Endothelial cell of umbilical vein (primary cell): ENCODE data around the gene SH3BP5. TPM values are rescaled to one million over a fixed set of nuclear protein-coding genes. Genes with fewer than 3 reads are reported as not detected.
A peak's percentile ranks its signal among the peaks of the same experiment; 100 is the strongest.

Experiments used
- BruUV-seq: library from RNA; stranded (reverse); fragments of 400-500 nt; replicated peaks from 2 replicates; lab custom pipeline; 2021; lab: Mats Ljungman, UMichigan
- CTCF ChIA-PET: fragments of 300-600, 350-600 bp; sonication (Branson Sonifier 250); formaldehyde crosslinking; loops from one replicate; lab custom pipeline; 2021; ENCODE audit warnings: antibody characterized with exemption, inconsistent platforms; lab: Charles Lee
- POLR2A ChIA-PET: fragments of 300-600, 350-600 bp; sonication (Branson Sonifier 250); formaldehyde crosslinking; loops from one replicate; lab custom pipeline; 2021; ENCODE audit warnings: antibody characterized with exemption, inconsistent platforms; lab: Charles Lee
- DNase-seq: peaks from one replicate; pipeline ENCODE4 v3.0.0-alpha.2; 2011; ENCODE audit warnings: low read depth, low spot score
- FAIRE-seq: peaks from 2 replicates; lab custom pipeline; 2011; peaks lifted over from hg19 to GRCh38; lab: Jason Lieb, UNC
- H2AFZ ChIP-seq: 2 replicates; pipeline ENCODE4 v1.6.0; 2012; ENCODE audit warnings: low read depth, low read length, control low read depth, inconsistent platforms
- H3K27ac ChIP-seq: 2 replicates; pipeline ENCODE4 v1.5.1; 2011; ENCODE audit warnings: low read depth, mild to moderate bottlenecking, control low read depth, low read length, moderate library complexity; ENCODE audit not compliant: insufficient read depth
- H3K27me3 ChIP-seq, 2 experiments: 2 replicates each; pipeline versions ENCODE4 v1.6.0 to v1.6.1; 2011; ENCODE audit warnings: low read length in 2 of 2, mixed read lengths in 1 of 2; ENCODE audit not compliant: control insufficient read depth in 2 of 2, insufficient read depth in 2 of 2
- H3K36me3 ChIP-seq, 2 experiments: 2 replicates in 1 of 2; 3 replicates in 1 of 2; pipeline ENCODE4 v1.5.1; 2011; ENCODE audit warnings: low read length in 2 of 2, mild to moderate bottlenecking in 1 of 2, moderate library complexity in 1 of 2; ENCODE audit not compliant: control insufficient read depth in 2 of 2, insufficient read depth in 2 of 2; ENCODE audit errors: extremely low read depth in 1 of 2
- H3K4me1 ChIP-seq: 3 replicates; pipeline ENCODE4 v1.5.1; 2011; ENCODE audit warnings: mild to moderate bottlenecking, low read length; ENCODE audit not compliant: control insufficient read depth, insufficient read depth; ENCODE audit errors: extremely low read depth
- H3K4me2 ChIP-seq: 2 replicates; pipeline ENCODE4 v1.6.1; 2011; ENCODE audit warnings: low read length, control low read depth, mixed read lengths; ENCODE audit not compliant: insufficient read depth
- H3K4me3 ChIP-seq, 3 experiments: fragments of 200-600 bp in 1 of 3; sonication (generic), shearing (Covaris generic) in 1 of 3; replicated peaks in 1 of 3; 2 replicates each; pipeline ENCODE4 v1.5.1; 2011 to 2016; ENCODE audit warnings: control low read depth in 3 of 3, low read length in 3 of 3, mild to moderate bottlenecking in 2 of 3, inconsistent platforms in 1 of 3, low read depth in 1 of 3, moderate library complexity in 1 of 3; ENCODE audit not compliant: insufficient read depth in 1 of 3
- H3K79me2 ChIP-seq: 2 replicates; pipeline ENCODE4 v1.6.0; 2012; ENCODE audit warnings: low read length, inconsistent platforms; ENCODE audit not compliant: control insufficient read depth, insufficient read depth
- H3K9ac ChIP-seq: replicated peaks from 2 replicates; pipeline ENCODE3; 2011; ENCODE audit warnings: low read length, control low read depth; ENCODE audit not compliant: insufficient read depth; ENCODE audit errors: extremely low read depth
- H3K9me1 ChIP-seq: replicated peaks from 3 replicates; pipeline ENCODE4 v1.6.0; 2011; ENCODE audit warnings: mild to moderate bottlenecking, low read length; ENCODE audit not compliant: control insufficient read depth, insufficient read depth; ENCODE audit errors: extremely low read depth
- H3K9me3 ChIP-seq: replicated peaks from 2 replicates; pipeline ENCODE4 v1.5.1; 2012; ENCODE audit warnings: low read length, inconsistent platforms; ENCODE audit not compliant: control insufficient read depth, insufficient read depth
- H4K20me1 ChIP-seq: replicated peaks from 2 replicates; pipeline ENCODE3; 2011; ENCODE audit warnings: mild to moderate bottlenecking, low read length; ENCODE audit not compliant: control insufficient read depth, insufficient read depth; ENCODE audit errors: extremely low read depth
- EZH2 ChIP-seq: IDR thresholded peaks from 2 replicates; pipeline ENCODE4 v1.6.1; 2012; ENCODE audit warnings: borderline replicate concordance, low read depth, mild to moderate bottlenecking, moderate library complexity, low read length, inconsistent platforms; ENCODE audit not compliant: severe bottlenecking
- FOS ChIP-seq: IDR thresholded peaks from 2 replicates; pipeline ENCODE4 v1.6.1; 2011; ENCODE audit warnings: mild to moderate bottlenecking, low read length, moderate library complexity, borderline replicate concordance; ENCODE audit not compliant: insufficient read depth
- GATA2 ChIP-seq: IDR thresholded peaks from 2 replicates; pipeline ENCODE4 v1.7.0; 2011; ENCODE audit warnings: low read depth, mild to moderate bottlenecking, moderate library complexity, mixed read lengths, low read length; ENCODE audit not compliant: insufficient read length, insufficient read depth
- JUN ChIP-seq: IDR thresholded peaks from 2 replicates; pipeline ENCODE4 v1.6.1; 2011; ENCODE audit warnings: borderline replicate concordance, low read depth; ENCODE audit not compliant: insufficient read length, insufficient read depth
- MYC ChIP-seq: IDR thresholded peaks from one replicate; pipeline ENCODE4 v1.6.1; 2011; ENCODE audit warnings: mild to moderate bottlenecking, low read depth, low read length
- POLR2A ChIP-seq: IDR thresholded peaks from 2 replicates; pipeline ENCODE4 v1.6.1; 2012; ENCODE audit warnings: low read depth, mild to moderate bottlenecking, control low read depth, low read length
- POLR2AphosphoS5 ChIP-seq: IDR thresholded peaks from 2 replicates; pipeline ENCODE4 v1.6.1; 2012; ENCODE audit warnings: low read depth, mild to moderate bottlenecking, control low read depth, low read length, moderate library complexity; ENCODE audit not compliant: insufficient read depth
- dilution Hi-C: fragments of 300-500 bp; cut with MboI; formaldehyde crosslinking; loops from one replicate; pipeline ENCODE4 v1.15.0; 2019; ENCODE audit warnings: low sequenced_read_pairs; ENCODE audit not compliant: extremely low pct_ligation_motif_present
- intact Hi-C: fragments of 100-400 bp; cut with micrococcal nuclease; formaldehyde crosslinking; loops from one replicate; pipeline ENCODE4 v1.10.0; 2022
- polyA plus RNA-seq, 4 experiments: library from polyadenylated mRNA; depleted of rRNA in 3 of 4; stranded (reverse) in 3 of 4; unstranded in 1 of 4; fragments of >200 nt; gene quantifications; 2 replicates each; pipeline versions ENCODE4 v1.2.1 to v1.2.3, GENCODE V29; 2011 to 2012; ENCODE audit warnings: missing spikeins in 1 of 4
- total RNA-seq: library from RNA; stranded (reverse); gene quantifications from 2 replicates; pipeline ENCODE4 v1.2.3, GENCODE V29; 2021
- TF ChIP-seq, protein P1 (sequence below), 2 donors: IDR thresholded peaks; 1 replicate in 1 of 2; 2 replicates in 1 of 2; pipeline ENCODE4 v1.5.1; 2011; ENCODE audit warnings: low read length in 2 of 2, mild to moderate bottlenecking in 2 of 2, moderate library complexity in 2 of 2, control low read depth in 1 of 2, inconsistent platforms in 1 of 2, low read depth in 1 of 2; ENCODE audit not compliant: insufficient read depth in 1 of 2; ENCODE audit errors: extremely low read depth in 1 of 2
- TF ChIP-seq, protein P2 (sequence below): IDR thresholded peaks from 2 replicates; pipeline ENCODE4 v1.6.1; 2011; ENCODE audit not compliant: insufficient read depth, insufficient read length

SH3BP5 gene
- total and polyA plus RNA-seq, 2 donors (not counting 3 experiments of a cell fraction or from before 2014, with no cell fraction given), result 35.3 to 76.3 TPM

DNA sequence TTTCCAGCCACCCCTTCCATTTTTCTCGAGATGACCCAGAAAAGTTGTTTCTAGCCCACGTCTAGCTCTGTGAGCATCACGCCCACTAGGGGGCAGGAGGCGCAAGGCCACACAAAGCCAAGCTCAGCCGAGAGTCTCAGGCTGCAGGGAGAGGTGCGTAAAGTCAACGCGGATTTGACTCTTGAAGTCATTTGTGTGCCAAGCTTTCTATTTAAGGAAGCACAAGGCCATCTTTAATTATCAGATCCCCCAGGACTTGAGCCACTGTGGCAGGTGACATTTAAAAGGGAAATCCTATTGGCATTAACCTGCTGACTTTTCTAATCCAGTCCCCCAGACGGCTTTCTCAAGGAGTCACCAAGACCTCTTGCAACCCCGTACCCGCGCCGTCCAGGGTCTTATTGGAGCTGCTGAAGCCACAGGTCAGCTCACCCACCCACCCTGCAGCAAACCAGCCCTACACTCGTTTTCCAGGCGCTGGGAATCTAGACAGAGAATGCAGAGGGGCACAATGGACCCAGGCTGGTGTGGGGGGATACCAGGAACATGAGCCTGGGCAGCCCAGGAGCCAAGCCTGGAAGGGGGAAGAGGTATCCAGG lies 64.3 kb downstream of the SH3BP5 start:
- intact Hi-C loops, result loop anchor here (1.0 to 2.0 kb wide), 6 partner anchors 61 to 289 kb away; partner anchors contain the start of genes CAPN7 and SH3BP5
- Histone ChIP-seq H2AFZ (no peak overlapping the region), H3K4me2 (no peak overlapping the region), H3K36me3 (peaks cover 0 to 18% of the 10 kb centered on the region in 2 experiments), H3K9ac (no peak overlapping the region), H3K4me3 (no peak overlapping the region), H3K4me1 (peaks cover 24% of the 10 kb centered on the region), H3K9me3 (no peaks in the 10 kb centered on the region), H3K27me3 (no peaks in the 10 kb centered on the region), H4K20me1 (no peaks in the 10 kb centered on the region), H3K79me2 (peaks cover 55% of the 10 kb centered on the region), H3K27ac (peak overlapping the region; percentile 98), H3K9me1 (no peaks in the 10 kb centered on the region)
- dilution Hi-C loops, result loop anchor here (5.0 kb wide), 1 partner anchor 104 kb away; no protein-coding TSS in a partner anchor
- CTCF ChIA-PET, result interaction anchor here (0.7 to 9.7 kb wide), 51 partner anchors 9 to 292 kb away, joined by 3 to 350 read pairs (median 6); partner anchors contain the start of genes CAPN7, RBSN and SH3BP5
- POLR2A ChIA-PET, result interaction anchor here (0.9 to 1.0 kb wide), 2 partner anchors 9 to 137 kb away, joined by 3 to 8 read pairs; no protein-coding TSS in a partner anchor
- no TSS peak for BruUV-seq
- DNase-seq (peak; percentile 79), FAIRE-seq (peak; percentile 83)
- no peak for TF ChIP-seq POLR2AphosphoS5
- TF ChIP-seq, protein P1, sequence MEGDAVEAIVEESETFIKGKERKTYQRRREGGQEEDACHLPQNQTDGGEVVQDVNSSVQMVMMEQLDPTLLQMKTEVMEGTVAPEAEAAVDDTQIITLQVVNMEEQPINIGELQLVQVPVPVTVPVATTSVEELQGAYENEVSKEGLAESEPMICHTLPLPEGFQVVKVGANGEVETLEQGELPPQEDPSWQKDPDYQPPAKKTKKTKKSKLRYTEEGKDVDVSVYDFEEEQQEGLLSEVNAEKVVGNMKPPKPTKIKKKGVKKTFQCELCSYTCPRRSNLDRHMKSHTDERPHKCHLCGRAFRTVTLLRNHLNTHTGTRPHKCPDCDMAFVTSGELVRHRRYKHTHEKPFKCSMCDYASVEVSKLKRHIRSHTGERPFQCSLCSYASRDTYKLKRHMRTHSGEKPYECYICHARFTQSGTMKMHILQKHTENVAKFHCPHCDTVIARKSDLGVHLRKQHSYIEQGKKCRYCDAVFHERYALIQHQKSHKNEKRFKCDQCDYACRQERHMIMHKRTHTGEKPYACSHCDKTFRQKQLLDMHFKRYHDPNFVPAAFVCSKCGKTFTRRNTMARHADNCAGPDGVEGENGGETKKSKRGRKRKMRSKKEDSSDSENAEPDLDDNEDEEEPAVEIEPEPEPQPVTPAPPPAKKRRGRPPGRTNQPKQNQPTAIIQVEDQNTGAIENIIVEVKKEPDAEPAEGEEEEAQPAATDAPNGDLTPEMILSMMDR (IDR thresholded peaks at IDR 0.05; ENCODE audit: extremely low read depth in 1 of 2, insufficient read depth in 1 of 2, low read depth in 1 of 2, low read length in 2 of 2), result peak; percentile 92 to 97

DNA sequence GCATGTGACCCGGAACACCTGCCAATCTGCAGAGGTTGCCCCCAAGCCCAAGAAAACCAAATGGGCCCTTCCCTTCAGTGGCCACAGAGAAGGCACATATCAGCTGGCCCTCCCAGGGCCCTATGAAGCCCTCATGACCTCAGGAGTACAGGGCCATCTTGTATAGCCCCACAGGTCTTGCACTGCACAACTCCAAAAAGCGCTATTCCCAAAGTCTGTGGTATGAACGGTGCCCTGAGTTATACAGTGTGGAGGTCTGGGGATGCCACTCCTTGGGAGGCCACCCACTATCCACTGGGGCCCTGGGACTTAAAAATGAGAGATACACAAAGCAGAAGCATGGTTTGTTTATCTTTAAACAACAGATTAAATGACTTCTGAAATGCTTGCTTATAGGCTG lies 64.9 kb downstream of the SH3BP5 start:
- ChIA-PET POLR2A (interaction anchor here (0.9 to 1.0 kb wide), 2 partner anchors 8 to 138 kb away, joined by 3 to 8 read pairs; no protein-coding TSS in a partner anchor), CTCF (interaction anchor here (0.7 to 9.7 kb wide), 50 partner anchors 8 to 292 kb away, joined by 3 to 350 read pairs (median 6); partner anchors contain the start of genes CAPN7, RBSN and SH3BP5)
- Histone ChIP-seq H3K79me2 (peaks cover 56% of the 10 kb centered on the region), H3K4me3 (no peak overlapping the region), H3K36me3 (peaks cover 0 to 18% of the 10 kb centered on the region in 2 experiments), H3K4me2 (no peak overlapping the region), H3K27me3 (no peaks in the 10 kb centered on the region), H3K4me1 (peaks cover 24% of the 10 kb centered on the region), H3K9me3 (no peaks in the 10 kb centered on the region), H2AFZ (no peak overlapping the region), H3K9me1 (no peaks in the 10 kb centered on the region), H4K20me1 (no peaks in the 10 kb centered on the region), H3K27ac (no peak overlapping the region), H3K9ac (no peak overlapping the region)
- no peak for FAIRE-seq
- DNase-seq, result no peak
- no TSS peak for BruUV-seq
- TF ChIP-seq POLR2A, result no peak
- TF ChIP-seq, protein P2, sequence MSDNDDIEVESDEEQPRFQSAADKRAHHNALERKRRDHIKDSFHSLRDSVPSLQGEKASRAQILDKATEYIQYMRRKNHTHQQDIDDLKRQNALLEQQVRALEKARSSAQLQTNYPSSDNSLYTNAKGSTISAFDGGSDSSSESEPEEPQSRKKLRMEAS, result no peak
- TF ChIP-seq POLR2AphosphoS5, result no peak
- TF ChIP-seq JUN, result no peak
- TF ChIP-seq, protein P1 (IDR thresholded peaks at IDR 0.05; ENCODE audit: extremely low read depth in 1 of 2, insufficient read depth in 1 of 2, low read depth in 1 of 2, low read length in 2 of 2), result no peak
- TF ChIP-seq GATA2, result no peak
- no peak for TF ChIP-seq MYC
- no peak for TF ChIP-seq FOS
- no peak for TF ChIP-seq EZH2
- dilution Hi-C loops, result loop anchor here (5.0 kb wide), 1 partner anchor 105 kb away; no protein-coding TSS in a partner anchor
- intact Hi-C loops, result no loop called here
